ENCODE data around the gene SPACA6. TPM values are rescaled to one million over a fixed set of nuclear protein-coding genes. Genes with fewer than 3 reads are reported as not detected.
"Not testable (repeated sequence)": the region's sequence is repeated elsewhere in the genome, so short reads cannot be mapped to it uniquely, and the experiment has no call there.

Gene SPACA6
- total RNA-seq, 2 donors from 2014 or later, result 18.4 to 26.8 TPM

GRCh38 chr19:51735759-51736449, 42.8 kb downstream of the SPACA6 start:
- no peaks in the 10 kb centered on the region for H3K36me3 ChIP-seq (ENCODE audit: control insufficient read depth, insufficient read depth, low read length)
- H3K4me3 Mint-ChIP-seq, result no peak overlapping the region
- WGBS, 2 experiments (ENCODE audit: insufficient coverage in 1 of 2, insufficient read length in 1 of 2), result 93 to 94% methylated on average over 8 to 10 of the region's 10 CpGs
- no peak overlapping the region for H3K27ac Mint-ChIP-seq
- H3K36me3 Mint-ChIP-seq (ENCODE audit: low read depth), result no peaks in the 10 kb centered on the region
- H3K27ac ChIP-seq (ENCODE audit: low read depth, low read length), result no peak overlapping the region
- no peak overlapping the region for H3K9ac ChIP-seq (ENCODE audit: extremely low read depth, low read length, poor library complexity, severe bottlenecking)
- H3K4me3 ChIP-seq (ENCODE audit: low read length), result no peak overlapping the region
- H3K9me3 ChIP-seq (ENCODE audit: control insufficient read depth, low read length), result no peaks in the 10 kb centered on the region
- H3K27me3 Mint-ChIP-seq (ENCODE audit: insufficient read depth), result peaks cover 9% of the 10 kb centered on the region
- no peaks in the 10 kb centered on the region for H3K27me3 ChIP-seq (ENCODE audit: control insufficient read depth, insufficient read depth, low read length, poor library complexity, severe bottlenecking)
- DNase-seq, result no peak
- H3K4me1 ChIP-seq (ENCODE audit: control insufficient read depth, insufficient read depth, low read length), result no peaks in the 10 kb centered on the region
- TF ChIP-seq, protein P1, sequence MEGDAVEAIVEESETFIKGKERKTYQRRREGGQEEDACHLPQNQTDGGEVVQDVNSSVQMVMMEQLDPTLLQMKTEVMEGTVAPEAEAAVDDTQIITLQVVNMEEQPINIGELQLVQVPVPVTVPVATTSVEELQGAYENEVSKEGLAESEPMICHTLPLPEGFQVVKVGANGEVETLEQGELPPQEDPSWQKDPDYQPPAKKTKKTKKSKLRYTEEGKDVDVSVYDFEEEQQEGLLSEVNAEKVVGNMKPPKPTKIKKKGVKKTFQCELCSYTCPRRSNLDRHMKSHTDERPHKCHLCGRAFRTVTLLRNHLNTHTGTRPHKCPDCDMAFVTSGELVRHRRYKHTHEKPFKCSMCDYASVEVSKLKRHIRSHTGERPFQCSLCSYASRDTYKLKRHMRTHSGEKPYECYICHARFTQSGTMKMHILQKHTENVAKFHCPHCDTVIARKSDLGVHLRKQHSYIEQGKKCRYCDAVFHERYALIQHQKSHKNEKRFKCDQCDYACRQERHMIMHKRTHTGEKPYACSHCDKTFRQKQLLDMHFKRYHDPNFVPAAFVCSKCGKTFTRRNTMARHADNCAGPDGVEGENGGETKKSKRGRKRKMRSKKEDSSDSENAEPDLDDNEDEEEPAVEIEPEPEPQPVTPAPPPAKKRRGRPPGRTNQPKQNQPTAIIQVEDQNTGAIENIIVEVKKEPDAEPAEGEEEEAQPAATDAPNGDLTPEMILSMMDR (conservative IDR thresholded peaks at IDR 0.05), result no peak
- peaks cover 14% of the 10 kb centered on the region for H3K9me3 Mint-ChIP-seq
- H3K4me1 Mint-ChIP-seq, result no peaks in the 10 kb centered on the region

DNA sequence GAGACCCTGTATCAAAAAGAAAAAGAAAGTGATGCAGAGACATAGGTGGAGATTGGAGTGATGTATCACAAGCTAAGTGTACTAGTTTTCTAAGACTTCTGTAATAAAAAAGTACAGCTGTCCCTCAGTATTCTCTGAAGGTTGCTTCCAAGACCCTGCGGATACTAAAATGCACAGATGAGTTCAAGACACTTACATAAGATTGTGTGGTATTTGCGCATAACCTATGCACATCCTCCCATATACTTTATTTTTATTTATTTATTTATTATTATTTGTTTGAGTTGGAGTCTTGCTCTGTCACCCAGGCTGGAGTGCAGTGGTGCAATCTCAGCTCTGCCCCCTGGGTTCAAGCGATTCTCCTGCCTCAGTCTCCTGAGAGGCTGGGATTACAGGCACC, 44.3 kb downstream of the SPACA6 start:
- Histone ChIP-seq H3K36me3 (ENCODE audit: control insufficient read depth, insufficient read depth, low read length) (no peaks in the 10 kb centered on the region), H3K27me3 (ENCODE audit: control insufficient read depth, insufficient read depth, low read length, poor library complexity, severe bottlenecking) (no peaks in the 10 kb centered on the region), H3K9me3 (ENCODE audit: control insufficient read depth, low read length) (no peaks in the 10 kb centered on the region), H3K4me3 (ENCODE audit: low read length) (no peak overlapping the region), H3K27ac (ENCODE audit: low read depth, low read length) (no peak overlapping the region), H3K9ac (ENCODE audit: extremely low read depth, low read length, poor library complexity, severe bottlenecking) (no peak overlapping the region), H3K4me1 (ENCODE audit: control insufficient read depth, insufficient read depth, low read length) (no peaks in the 10 kb centered on the region)
- Mint-ChIP-seq H3K9me3 (peaks cover 3% of the 10 kb centered on the region), H3K27me3 (ENCODE audit: insufficient read depth) (peaks cover 8% of the 10 kb centered on the region), H3K36me3 (ENCODE audit: low read depth) (no peaks in the 10 kb centered on the region), H3K27ac (no peak overlapping the region), H3K4me1 (no peaks in the 10 kb centered on the region), H3K4me3 (no peak overlapping the region)
- no peak for DNase-seq
- TF ChIP-seq, protein P1 (conservative IDR thresholded peaks at IDR 0.05), result no peak
- 79% methylated on average over 2 of the region's 3 CpGs; no CpG with 5 or more reads in 1 of the 2 experiments for WGBS, 2 experiments (ENCODE audit: insufficient coverage in 1 of 2, insufficient read length in 1 of 2)

- Histone ChIP-seq H3K27me3 (ENCODE audit: control insufficient read depth, insufficient read depth, low read length, poor library complexity, severe bottlenecking) (no peaks in the 10 kb centered on the region), H3K4me3 (ENCODE audit: low read length) (no peak overlapping the region), H3K27ac (ENCODE audit: low read depth, low read length) (no peak overlapping the region), H3K9me3 (ENCODE audit: control insufficient read depth, low read length) (no peaks in the 10 kb centered on the region), H3K9ac (ENCODE audit: extremely low read depth, low read length, poor library complexity, severe bottlenecking) (no peak overlapping the region), H3K4me1 (ENCODE audit: control insufficient read depth, insufficient read depth, low read length) (no peaks in the 10 kb centered on the region), H3K36me3 (ENCODE audit: control insufficient read depth, insufficient read depth, low read length) (no peaks in the 10 kb centered on the region)
- DNase-seq, result no peak
- no peaks in the 10 kb centered on the region for H3K4me1 Mint-ChIP-seq
- TF ChIP-seq, protein P1 (conservative IDR thresholded peaks at IDR 0.05), result no peak
- H3K9me3 Mint-ChIP-seq, result no peaks in the 10 kb centered on the region
- no peaks in the 10 kb centered on the region for H3K36me3 Mint-ChIP-seq (ENCODE audit: low read depth)
- H3K27me3 Mint-ChIP-seq (ENCODE audit: insufficient read depth), result peaks cover 12% of the 10 kb centered on the region
- H3K4me3 Mint-ChIP-seq, result no peak overlapping the region
- no peak overlapping the region for H3K27ac Mint-ChIP-seq
- 93 to 100% methylated on average over 1 to 2 of the region's 2 CpGs for WGBS, 2 experiments (ENCODE audit: insufficient coverage in 1 of 2, insufficient read length in 1 of 2)
Observed at GRCh38 chr19:51737924-51738323, 44.8 kb downstream of the SPACA6 start.

DNA sequence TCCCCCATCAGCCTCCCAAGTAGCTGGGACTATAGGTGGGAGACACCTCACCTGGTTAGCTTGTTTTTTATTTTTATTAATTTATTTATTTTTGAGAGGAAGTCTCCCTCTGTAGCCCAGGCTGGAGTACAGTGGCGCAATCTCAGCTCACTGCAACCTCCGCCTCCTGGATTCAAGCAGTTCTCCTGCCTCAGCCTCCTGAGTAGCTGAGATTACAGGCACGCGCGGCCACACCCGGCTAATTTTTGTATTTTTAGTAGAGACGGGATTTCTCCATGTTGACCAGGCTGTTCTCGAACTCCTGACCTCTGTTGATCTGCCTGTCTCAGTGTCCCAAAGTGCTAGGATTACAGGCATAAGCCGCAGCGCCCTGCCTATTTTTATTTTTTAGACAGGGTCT, 45.4 kb downstream of the SPACA6 start:
- H3K27ac ChIP-seq (ENCODE audit: low read depth, low read length); H3K36me3 ChIP-seq (ENCODE audit: control insufficient read depth, insufficient read depth, low read length); H3K4me1 ChIP-seq (ENCODE audit: control insufficient read depth, insufficient read depth, low read length); H3K9ac ChIP-seq (ENCODE audit: extremely low read depth, low read length, poor library complexity, severe bottlenecking); H3K36me3 Mint-ChIP-seq (ENCODE audit: low read depth); H3K4me3 ChIP-seq (ENCODE audit: low read length); H3K27me3 ChIP-seq (ENCODE audit: control insufficient read depth, insufficient read depth, low read length, poor library complexity, severe bottlenecking); H3K27ac Mint-ChIP-seq; DNase-seq; H3K9me3 ChIP-seq (ENCODE audit: control insufficient read depth, low read length); H3K9me3 Mint-ChIP-seq; H3K4me1 Mint-ChIP-seq; H3K4me3 Mint-ChIP-seq: not testable (repeated sequence)
- WGBS, 2 experiments (ENCODE audit: insufficient coverage in 1 of 2, insufficient read length in 1 of 2), result 87 to 93% methylated on average over 6 to 10 of the region's 10 CpGs
- peaks cover 12% of the 10 kb centered on the region for H3K27me3 Mint-ChIP-seq (ENCODE audit: insufficient read depth)
